GM18505 (cell line): ENCODE data around the gene XYLB.
"Not testable (repeated sequence)": the region's sequence is repeated elsewhere in the genome, so short reads cannot be mapped to it uniquely, and the experiment has no call there.

Experiments used
- ATAC-seq: cut with Tn5 transposase; IDR thresholded peaks from one replicate; pipeline ENCODE4 v1.9.1; 2021; ENCODE audit not compliant: unreplicated experiment
- POLR2A ChIP-seq: IDR thresholded peaks from 4 replicates; pipeline ENCODE4 v1.6.1; 2011; ENCODE audit warnings: borderline replicate concordance; ENCODE audit not compliant: insufficient read depth, insufficient read length; ENCODE audit errors: extremely low read depth

The XYLB gene

DNA sequence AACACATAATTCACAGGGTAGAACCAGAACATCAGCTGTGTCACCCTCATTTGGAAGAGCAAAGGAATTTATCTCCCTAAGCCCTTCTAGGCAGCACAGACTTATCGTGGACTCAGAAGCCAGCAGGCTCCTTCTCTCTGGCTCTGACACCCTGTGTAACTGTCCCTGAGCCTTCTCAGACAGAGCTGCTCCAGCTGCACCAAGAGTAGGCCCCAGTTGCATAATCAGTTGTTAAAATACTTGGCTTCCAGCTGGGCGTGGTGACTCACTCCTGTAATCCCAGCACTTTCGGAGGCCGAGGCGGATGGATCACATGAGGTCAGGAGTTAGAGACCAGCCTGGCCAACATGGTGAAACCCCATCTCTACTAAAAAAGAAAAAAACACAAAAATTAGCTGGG is 57.7 kb downstream of the XYLB start:
- ATAC-seq, result no peak

GRCh38 chr3:38411591-38411990 is 65.0 kb downstream of the XYLB start:
- no peak for TF ChIP-seq POLR2A
- no peak for ATAC-seq

More for the DNA sequence above, 57.7 kb downstream of the XYLB start:
- no peak for TF ChIP-seq POLR2A

- ATAC-seq, result not testable (repeated sequence)
Observed at GRCh38 chr3:38420758-38421157, 74.2 kb downstream of the XYLB start.

- no peak for TF ChIP-seq POLR2A
- no peak for ATAC-seq
Observed at GRCh38 chr3:38421679-38422336, 75.2 kb downstream of the XYLB start.

GRCh38 chr3:38426798-38427426 is 80.3 kb downstream of the XYLB start:
- not testable (repeated sequence) for ATAC-seq

DNA sequence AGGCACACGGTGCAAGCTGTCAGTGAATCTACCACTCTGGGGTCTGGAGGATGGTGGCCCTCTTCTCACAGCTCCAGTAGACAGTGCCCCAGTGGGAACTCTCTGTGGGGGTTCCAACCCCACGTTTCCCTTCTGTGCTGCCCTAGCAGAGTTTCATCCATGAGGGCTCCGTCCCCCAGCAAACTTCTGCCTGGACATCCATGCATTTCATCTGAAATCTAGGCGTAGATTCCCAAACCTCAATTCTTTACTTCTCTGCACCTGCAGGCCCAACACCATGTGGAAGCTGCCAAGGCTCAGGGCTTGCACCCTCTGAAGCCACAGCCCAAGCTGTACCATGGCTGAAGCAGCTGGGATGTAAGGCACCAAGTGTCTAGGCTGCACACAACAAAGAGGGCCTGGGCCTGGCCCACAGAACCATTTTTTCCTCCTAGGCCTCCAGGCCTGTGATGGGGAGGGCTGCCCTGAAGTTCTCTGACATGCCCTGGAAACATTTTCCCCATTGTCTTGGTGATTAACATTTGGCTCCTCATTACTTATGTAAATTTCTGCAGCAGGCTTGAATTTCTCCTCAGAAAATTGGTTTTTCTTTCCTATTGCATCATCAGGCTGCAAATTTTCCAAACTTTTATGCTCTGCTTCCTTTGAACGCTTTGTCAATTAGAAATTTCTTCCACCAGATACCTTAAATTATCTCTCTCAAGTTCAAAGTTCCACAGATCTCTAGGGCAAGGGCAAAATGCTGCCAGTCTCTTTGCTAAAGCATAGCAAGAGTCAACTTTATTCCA is 86.5 kb downstream of the XYLB start:
- not testable (repeated sequence) for ATAC-seq

GRCh38 chr3:38433661-38434060 is 87.1 kb downstream of the XYLB start:
- not testable (repeated sequence) for ATAC-seq

DNA sequence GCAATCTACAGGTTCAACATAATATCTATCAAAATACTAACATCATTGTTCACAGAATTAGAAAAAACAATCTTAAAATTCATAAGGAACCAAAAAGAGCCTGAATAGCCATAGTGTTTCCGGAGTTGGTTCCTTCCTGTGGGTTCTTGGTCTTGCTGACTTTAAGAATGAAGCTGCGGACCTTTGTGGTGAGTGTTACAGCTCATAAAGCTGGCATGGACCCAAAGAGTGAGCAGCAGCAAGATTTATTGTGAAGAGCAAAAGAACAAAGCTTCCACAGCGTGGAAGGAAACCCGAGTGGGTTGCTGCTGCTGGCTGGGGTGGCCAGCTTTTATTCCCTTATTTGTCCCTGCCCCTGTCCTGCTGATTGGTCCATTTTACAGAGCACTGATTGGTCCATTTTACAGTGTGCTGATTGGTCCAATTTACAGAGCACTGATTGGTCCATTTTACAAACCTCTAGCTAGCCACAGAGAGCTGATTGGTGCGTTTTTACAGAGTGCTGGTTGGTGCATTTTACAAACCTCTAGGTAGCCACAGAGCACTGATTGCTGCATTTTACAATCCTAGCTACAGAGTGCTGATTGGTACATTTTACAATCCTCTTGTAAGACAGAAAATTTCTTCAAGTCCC is 92.0 kb downstream of the XYLB start:
- not testable (repeated sequence) for ATAC-seq

DNA sequence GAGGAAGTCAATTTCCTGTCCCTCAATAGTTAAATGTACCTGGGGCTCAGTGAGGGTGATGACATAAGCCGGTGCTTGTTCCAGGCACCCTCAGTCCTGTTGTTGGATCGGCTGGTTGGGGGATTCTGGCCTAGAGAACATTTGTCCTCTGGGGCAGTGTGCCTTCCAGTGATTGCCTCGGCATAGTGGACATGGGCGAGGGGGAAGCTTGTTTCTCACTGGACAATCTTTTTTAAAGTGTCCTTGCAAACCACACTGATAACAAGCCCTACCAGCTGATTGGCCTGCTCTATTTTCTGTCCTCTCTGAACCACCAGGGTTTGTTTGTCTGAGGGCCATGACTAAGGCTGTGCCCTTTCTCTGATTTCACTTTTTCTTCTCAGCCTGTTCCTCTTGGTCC is 96.6 kb downstream of the XYLB start:
- not testable (repeated sequence) for ATAC-seq

DNA sequence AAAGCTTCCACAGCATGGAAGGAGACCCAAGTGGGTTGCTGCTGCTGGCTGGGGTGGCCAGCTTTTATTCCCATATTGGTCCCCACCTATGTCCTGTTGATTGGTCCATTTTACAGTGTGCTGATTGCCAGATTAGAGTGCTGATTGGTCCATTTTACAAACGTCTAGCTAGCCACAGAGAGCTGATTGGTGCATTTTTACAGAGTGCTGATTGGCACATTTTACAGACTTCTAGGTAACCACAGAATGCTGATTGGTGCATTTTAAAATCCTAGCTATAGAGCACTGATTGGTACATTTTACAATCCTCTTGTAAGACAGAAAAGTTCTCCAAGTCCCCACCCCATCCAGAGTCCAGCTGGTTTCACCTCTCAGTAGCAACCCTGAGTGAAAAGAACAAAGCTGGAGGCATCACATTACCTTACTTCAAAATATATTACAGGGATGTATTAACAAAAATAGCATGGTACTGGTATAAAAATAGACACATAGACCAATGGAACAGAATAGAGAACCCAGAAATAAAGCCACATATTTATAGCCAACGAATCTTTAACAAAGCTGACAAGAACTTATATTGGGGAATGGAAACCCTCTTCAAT is 99.6 kb downstream of the XYLB start:
- ATAC-seq, result no peak
- TF ChIP-seq POLR2A, result no peak

- ATAC-seq, result no peak
- TF ChIP-seq POLR2A, result no peak
Observed at GRCh38 chr3:38446812-38447211, 100.2 kb downstream of the XYLB start.

GRCh38 chr3:38450853-38451252 is 104.3 kb downstream of the XYLB start:
- TF ChIP-seq POLR2A, result no peak
- ATAC-seq, result no peak

DNA sequence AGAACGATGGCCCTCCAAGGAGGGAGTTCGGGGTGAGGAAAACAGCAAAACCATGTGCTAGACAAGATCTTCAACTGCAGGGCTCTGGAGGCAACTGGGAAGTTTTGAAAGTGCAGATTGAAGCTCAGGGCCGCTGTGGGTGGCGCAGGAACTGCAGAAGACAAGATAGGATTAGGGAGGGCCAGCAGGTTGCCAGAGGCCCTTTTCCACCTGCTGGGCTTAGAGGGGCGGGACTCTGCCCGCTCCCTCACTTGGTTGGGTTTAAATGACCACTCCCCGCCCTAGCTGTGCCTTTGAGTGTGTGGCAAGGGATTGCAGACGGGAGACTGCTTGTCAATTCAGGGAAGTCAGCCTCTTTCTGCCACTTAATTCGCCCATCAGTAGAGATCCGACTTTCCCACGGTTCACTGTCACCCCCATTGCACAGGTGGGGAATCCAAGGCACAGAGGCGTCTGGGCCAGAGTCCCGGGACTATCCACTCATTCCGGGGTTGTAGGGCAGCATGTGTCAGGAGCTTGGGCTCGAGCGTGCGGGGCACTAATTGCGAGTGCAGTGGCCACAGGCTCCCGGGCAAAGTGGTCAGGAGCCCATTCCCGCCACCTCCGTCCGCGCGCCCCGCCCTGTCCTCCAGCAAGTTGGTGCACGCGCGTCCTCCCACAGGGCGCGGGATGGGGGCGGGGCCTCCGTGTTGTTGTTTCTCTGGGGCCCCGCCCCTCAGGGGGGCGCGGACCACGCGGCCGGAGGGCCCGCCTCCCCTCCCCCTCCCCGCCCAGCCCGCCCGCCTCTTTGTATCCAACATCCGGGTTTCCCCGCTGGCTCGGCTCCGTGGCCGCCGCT is 106.7 kb downstream of the XYLB start, which contains the start of gene ACVR2B:
ACVR2B (plus strand) TSS at position 816 of the 838 bp plus-strand sequence. CDS start 433 bp downstream, outside the sequence.
- TF ChIP-seq POLR2A, result no peak
- ATAC-seq, result no peak
